B cell (primary cell): ENCODE results near the gene RSPH9. TPM values are rescaled to one million over a fixed set of nuclear protein-coding genes. Genes with fewer than 3 reads are reported as not detected.

Source experiments
- ATAC-seq: fragments of 200-7000 bp; cut with Tn5 transposase; one replicate; pipeline ENCODE4 v1.10.0; 2021; ENCODE audit warnings: low read depth, mild to moderate bottlenecking, moderate number of reproducible peaks, moderate library complexity
- CTCF ChIA-PET: fragments of 350-600 bp; sonication (Branson Sonifier 250); formaldehyde crosslinking; loops from one replicate; lab custom pipeline; 2021; ENCODE audit warnings: antibody characterized with exemption, inconsistent platforms; lab: Charles Lee
- POLR2A ChIA-PET: fragments of 350-600 bp; sonication (Branson Sonifier 250); formaldehyde crosslinking; loops from one replicate; lab custom pipeline; 2021; ENCODE audit warnings: antibody characterized with exemption; lab: Charles Lee
- DNase-seq: peaks from one replicate; pipeline ENCODE4 v3.0.0; 2013
- H2AFZ ChIP-seq: 2 replicates; pipeline ENCODE4 v1.6.1; 2012; ENCODE audit warnings: mild to moderate bottlenecking, low read depth, low read length; ENCODE audit not compliant: insufficient read depth, poor library complexity, severe bottlenecking
- H3K27ac ChIP-seq, 2 donors: 1 replicate in 1 of 2; 2 replicates in 1 of 2; pipeline ENCODE4 v1.5.1; 2012 to 2013; ENCODE audit warnings: low read length in 2 of 2, mild to moderate bottlenecking in 2 of 2, moderate library complexity in 1 of 2
- H3K27me3 ChIP-seq, 4 experiments: fragments of 200-600 bp in 1 of 4; sonication (generic) in 1 of 4; replicated peaks in 1 of 4; 1 replicate in 2 of 4; 2 replicates in 2 of 4; pipeline versions ENCODE4 v1.6.1 to v1.7.0; 2013 to 2016; ENCODE audit warnings: low read length in 3 of 4, mild to moderate bottlenecking in 2 of 4, mixed read lengths in 1 of 4, moderate library complexity in 1 of 4; ENCODE audit not compliant: insufficient read depth in 4 of 4, control insufficient read depth in 3 of 4; ENCODE audit errors: control extremely low read depth in 1 of 4
- H3K36me3 ChIP-seq, 2 experiments: replicated peaks in 1 of 2; 1 replicate in 1 of 2; 2 replicates in 1 of 2; pipeline versions ENCODE4 v1.6.1 to v1.7.1; 2013; ENCODE audit warnings: low read length in 1 of 2; ENCODE audit not compliant: insufficient read depth in 2 of 2, control insufficient read depth in 1 of 2; ENCODE audit errors: control extremely low read depth in 1 of 2, extremely low read depth in 1 of 2
- H3K4me1 ChIP-seq, 2 donors: fragments of 200-600 bp in 1 of 2; sonication (generic) in 1 of 2; 1 replicate in 1 of 2; 2 replicates in 1 of 2; pipeline versions ENCODE4 v1.5.1 to v1.6.1; 2013 to 2017; ENCODE audit warnings: low read length in 2 of 2; ENCODE audit not compliant: control insufficient read depth in 2 of 2, insufficient read depth in 2 of 2
- H3K4me2 ChIP-seq: replicated peaks from 2 replicates; pipeline ENCODE3; 2012; ENCODE audit warnings: mild to moderate bottlenecking, low read depth, low read length; ENCODE audit not compliant: poor library complexity, severe bottlenecking
- H3K4me3 ChIP-seq, 5 experiments: fragments of 200-600 bp in 1 of 5; sonication (generic) in 1 of 5; 1 replicate in 3 of 5; 2 replicates in 2 of 5; pipeline versions ENCODE4 v1.5.1 to v1.7.0; 2011 to 2016; ENCODE audit warnings: low read length in 4 of 5, mild to moderate bottlenecking in 4 of 5, low read depth in 2 of 5, control low read depth in 1 of 5, moderate library complexity in 1 of 5; ENCODE audit not compliant: insufficient read depth in 1 of 5; ENCODE audit errors: control extremely low read depth in 1 of 5, extremely low read depth in 1 of 5
- H3K79me2 ChIP-seq: fragments of 200-600 bp; sonication (generic); one replicate; pipeline ENCODE4 v1.6.0; 2016; ENCODE audit warnings: low read length; ENCODE audit not compliant: control insufficient read depth, insufficient read depth
- H3K9ac ChIP-seq: fragments of 200-600 bp; sonication (generic); 2 replicates; pipeline ENCODE4 v1.6.1; 2017; ENCODE audit warnings: mild to moderate bottlenecking, low read length, moderate library complexity
- H3K9me3 ChIP-seq, 3 donors: one replicate each; pipeline versions ENCODE4 v1.6.1 to v1.7.1; 2013; ENCODE audit warnings: low read length in 2 of 3; ENCODE audit not compliant: control insufficient read depth in 2 of 3, insufficient read depth in 1 of 3; ENCODE audit errors: control extremely low read depth in 1 of 3
- H4K20me1 ChIP-seq: 2 replicates; pipeline ENCODE4 v1.6.0; 2012; ENCODE audit warnings: mild to moderate bottlenecking, low read length; ENCODE audit not compliant: insufficient read depth, control insufficient read depth, poor library complexity, severe bottlenecking
- H3K27ac Mint-ChIP-seq: one replicate; pipeline ENCODE4 v1.8.0; 2021; ENCODE audit warnings: mixed read lengths
- H3K27me3 Mint-ChIP-seq: one replicate; pipeline ENCODE4 v1.8.0; 2021; ENCODE audit warnings: mixed read lengths
- H3K4me1 Mint-ChIP-seq: one replicate; pipeline ENCODE4 v1.8.0; 2021; ENCODE audit warnings: mixed read lengths
- H3K4me3 Mint-ChIP-seq: one replicate; pipeline ENCODE4 v1.8.0; 2021; ENCODE audit warnings: mixed read lengths
- H3K9me3 Mint-ChIP-seq: one replicate; pipeline ENCODE4 v1.8.0; 2022; ENCODE audit warnings: mixed read lengths; ENCODE audit not compliant: insufficient read depth
- CTCF ChIP-seq: fragments of 200-600 bp; IDR thresholded peaks from one replicate; pipeline ENCODE4 v1.8.0; 2022; ENCODE audit warnings: antibody characterized with exemption, mild to moderate bottlenecking
- EZH2 ChIP-seq: IDR thresholded peaks from 2 replicates; pipeline ENCODE4 v1.6.1; 2012; ENCODE audit warnings: borderline replicate concordance, low read depth, mild to moderate bottlenecking, moderate library complexity, low read length; ENCODE audit not compliant: insufficient read depth, poor library complexity, severe bottlenecking
- WGBS: methylation state at CpG from one replicate; pipeline ENCODE4 v1.1.5; 2013; ENCODE audit warnings: missing lambda C conversion rate; ENCODE audit not compliant: insufficient coverage; 5-methylcytosine and 5-hydroxymethylcytosine counted together
- intact Hi-C: fragments of 100-400 bp; cut with micrococcal nuclease; formaldehyde crosslinking; loops from one replicate; pipeline ENCODE4 v1.10.0; 2022
- polyA plus RNA-seq: library from polyadenylated mRNA; depleted of rRNA; stranded (reverse); fragments of >200 nt; gene quantifications from 2 replicates; pipeline ENCODE4 v1.2.3, GENCODE V29; 2012
- total RNA-seq, 2 donors: library from RNA; stranded (reverse); fragments of 120-200 nt in 1 of 2; gene quantifications; 1 replicate in 1 of 2; 2 replicates in 1 of 2; pipeline versions ENCODE4 v1.2.3 to v1.2.4, GENCODE V29; 2013 to 2022

Gene RSPH9
- total and polyA plus RNA-seq, 2 donors (not counting 1 experiment from before 2014, with no cell fraction given) = 0.04 TPM; not detected in 1

GRCh38 chr6:43673444-43674084 lies 28.7 kb downstream of the RSPH9 start:
- ChIA-PET POLR2A (interaction anchor here (0.6 kb wide), 1 partner anchor 925 kb away, joined by 3 read pairs; no protein-coding TSS in a partner anchor), CTCF (interaction anchor here (1.1 to 2.3 kb wide), 2 partner anchors 101 to 405 kb away, joined by 4 to 10 read pairs; no protein-coding TSS in a partner anchor)
- no peak for DNase-seq
- Mint-ChIP-seq H3K27me3 (no peaks in the 10 kb centered on the region), H3K27ac (no peak overlapping the region), H3K4me3 (no peak overlapping the region), H3K9me3 (no peaks in the 10 kb centered on the region), H3K4me1 (peaks cover 2% of the 10 kb centered on the region)
- no peak for ATAC-seq
- H3K4me1 ChIP-seq = no peaks in the 10 kb centered on the region
- WGBS = 97% methylated on average over 13 of the region's 15 CpGs
- no peak overlapping the region for H3K9ac ChIP-seq
- no peak overlapping the region for H3K4me2 ChIP-seq
- H3K79me2 ChIP-seq = peaks cover 5% of the 10 kb centered on the region
- H3K4me3 ChIP-seq = no peak overlapping the region
- no peak overlapping the region for H3K27ac ChIP-seq
- H3K36me3 ChIP-seq = peaks cover 13 to 69% of the 10 kb centered on the region in 2 experiments
- intact Hi-C loops = no loop called here
- no peaks in the 10 kb centered on the region for H3K27me3 ChIP-seq
- TF ChIP-seq CTCF = no peak
- TF ChIP-seq EZH2 = no peak
- H4K20me1 ChIP-seq = peaks cover 25% of the 10 kb centered on the region
- no peak overlapping the region for H2AFZ ChIP-seq
- H3K9me3 ChIP-seq = no peaks in the 10 kb centered on the region

DNA sequence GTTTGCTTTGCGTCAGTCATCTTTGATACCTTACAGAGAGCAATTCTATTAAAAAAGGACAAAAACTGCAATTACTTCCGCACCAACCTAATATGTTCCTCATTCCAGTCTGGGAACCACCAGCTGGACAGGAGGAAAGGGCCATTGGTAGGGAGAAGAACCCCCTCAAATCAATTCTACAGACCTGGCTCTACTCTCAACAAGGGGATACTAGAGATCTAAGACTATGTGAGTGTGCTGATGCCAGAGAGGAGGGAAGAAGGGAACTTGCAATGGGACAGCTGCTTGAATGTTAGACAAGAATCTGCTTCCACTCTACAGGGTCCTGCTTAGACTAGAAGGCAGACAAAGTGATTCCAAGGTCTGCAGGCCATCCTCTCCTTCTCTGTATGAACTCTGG lies 29.5 kb downstream of the RSPH9 start:
- no peak for DNase-seq
- no peak for ATAC-seq
- Mint-ChIP-seq H3K27me3 (no peaks in the 10 kb centered on the region), H3K9me3 (no peaks in the 10 kb centered on the region), H3K4me3 (no peak overlapping the region), H3K27ac (no peak overlapping the region), H3K4me1 (no peaks in the 10 kb centered on the region)
- Histone ChIP-seq H3K36me3 (peaks cover 13 to 76% of the 10 kb centered on the region in 2 experiments), H3K9ac (no peak overlapping the region), H3K9me3 (no peaks in the 10 kb centered on the region), H3K79me2 (peaks cover 7% of the 10 kb centered on the region), H3K4me3 (no peak overlapping the region), H4K20me1 (peaks cover 32% of the 10 kb centered on the region), H2AFZ (no peak overlapping the region), H3K4me2 (no peak overlapping the region), H3K27ac (no peak overlapping the region), H3K27me3 (no peaks in the 10 kb centered on the region), H3K4me1 (no peaks in the 10 kb centered on the region)
- CTCF ChIA-PET = no interaction called here
- intact Hi-C loops = no loop called here
- no CpG with 5 or more reads among the region's 2 CpGs for WGBS
- no peak for TF ChIP-seq EZH2
- TF ChIP-seq CTCF = no peak
- POLR2A ChIA-PET = no interaction called here
